IMR-90 (cell line): ENCODE measurements around the gene PLEKHH2. TPM values are rescaled to one million over a fixed set of nuclear protein-coding genes. Genes with fewer than 3 reads are reported as not detected.

ENCODE experiments used
- ATAC-seq: fragments of 200-7000 bp; cut with Tn5 transposase; 2 replicates; pipeline ENCODE4 v1.9.1; 2020; ENCODE audit warnings: low read depth, mild to moderate bottlenecking, moderate library complexity
- BruUV-seq: library from RNA; stranded (reverse); fragments of 400-500 nt; replicated peaks from 2 replicates; lab custom pipeline; 2021; lab: Mats Ljungman, UMichigan
- CTCF ChIA-PET: fragments of 300-600 bp; formaldehyde crosslinking; extraction: SDS; loops from one replicate; lab custom pipeline; 2021; ENCODE audit warnings: antibody characterized with exemption; lab: Yijun Ruan, JAX
- POLR2A ChIA-PET: fragments of 300-600 bp; sonication (Branson Sonifier 250); formaldehyde crosslinking; loops from one replicate; lab custom pipeline; 2022; ENCODE audit warnings: antibody characterized with exemption; ENCODE audit not compliant: unreplicated experiment; lab: Charles Lee
- DNase-seq: peaks from one replicate; pipeline ENCODE4 v3.0.0; 2013
- H2AFZ ChIP-seq: replicated peaks from 2 replicates; pipeline ENCODE3; 2013; ENCODE audit warnings: low read length, mild to moderate bottlenecking; ENCODE audit not compliant: poor library complexity
- H2AK5ac ChIP-seq: 2 replicates; pipeline ENCODE4 v1.6.1; 2013; ENCODE audit warnings: low read depth, low read length, inconsistent platforms
- H2AK9ac ChIP-seq: replicated peaks from 2 replicates; pipeline ENCODE3; 2013; ENCODE audit warnings: mild to moderate bottlenecking, low read depth, low read length, moderate library complexity; ENCODE audit not compliant: poor library complexity
- H2BK120ac ChIP-seq: 2 replicates; pipeline ENCODE4 v1.6.1; 2013; ENCODE audit warnings: low read depth, low read length, inconsistent platforms
- H2BK15ac ChIP-seq: 3 replicates; pipeline ENCODE4 v1.6.1; 2013; ENCODE audit warnings: low read depth, low read length, inconsistent platforms
- H2BK20ac ChIP-seq: 2 replicates; pipeline ENCODE4 v1.6.1; 2013; ENCODE audit warnings: low read depth, mild to moderate bottlenecking, inconsistent platforms, low read length, moderate library complexity
- H2BK5ac ChIP-seq: 2 replicates; pipeline ENCODE4 v1.6.1; 2013; ENCODE audit warnings: mild to moderate bottlenecking, low read depth, low read length, inconsistent platforms; ENCODE audit not compliant: poor library complexity, severe bottlenecking
- H3K14ac ChIP-seq: replicated peaks from 2 replicates; pipeline ENCODE4 v1.6.1; 2013; ENCODE audit warnings: low read depth, low read length, inconsistent platforms
- H3K18ac ChIP-seq: 2 replicates; pipeline ENCODE4 v1.6.1; 2013; ENCODE audit warnings: low read depth, low read length, control low read depth
- H3K23ac ChIP-seq: 2 replicates; pipeline ENCODE4 v1.6.1; 2013; ENCODE audit warnings: low read depth, low read length, inconsistent platforms
- H3K27ac ChIP-seq: 2 replicates; pipeline ENCODE4 v1.5.1; 2013; ENCODE audit warnings: mild to moderate bottlenecking, control low read depth, low read length; ENCODE audit not compliant: insufficient read depth
- H3K27me3 ChIP-seq: 2 replicates; pipeline ENCODE4 v1.6.1; 2013; ENCODE audit warnings: low read length; ENCODE audit not compliant: control insufficient read depth, insufficient read depth
- H3K36me3 ChIP-seq: 2 replicates; pipeline ENCODE4 v1.6.1; 2013; ENCODE audit warnings: low read length, mixed read lengths; ENCODE audit not compliant: control insufficient read depth, insufficient read depth
- H3K4ac ChIP-seq: 2 replicates; pipeline ENCODE4 v1.6.1; 2013; ENCODE audit warnings: low read depth, low read length, inconsistent platforms
- H3K4me1 ChIP-seq: 2 replicates; pipeline ENCODE4 v1.6.1; 2013; ENCODE audit warnings: low read length, mixed read lengths; ENCODE audit not compliant: control insufficient read depth, insufficient read depth
- H3K4me2 ChIP-seq: 2 replicates; pipeline ENCODE4 v1.6.1; 2013; ENCODE audit warnings: low read depth, mild to moderate bottlenecking, control low read depth, low read length, moderate library complexity
- H3K4me3 ChIP-seq: 2 replicates; pipeline ENCODE4 v1.5.1; 2013; ENCODE audit warnings: low read depth, mild to moderate bottlenecking, control low read depth, low read length, moderate library complexity; ENCODE audit not compliant: insufficient read depth
- H3K56ac ChIP-seq: 2 replicates; pipeline ENCODE4 v1.6.1; 2013; ENCODE audit warnings: low read length, inconsistent platforms; ENCODE audit not compliant: insufficient read depth; ENCODE audit errors: extremely low read depth
- H3K79me1 ChIP-seq, 2 experiments: 2 replicates each; pipeline ENCODE4 v1.6.1; 2013; ENCODE audit warnings: low read length in 2 of 2, inconsistent platforms in 1 of 2, low read depth in 1 of 2
- H3K9ac ChIP-seq: 2 replicates; pipeline ENCODE4 v1.6.1; 2013; ENCODE audit warnings: low read depth, low read length, control low read depth
- H3K9me1 ChIP-seq: 2 replicates; pipeline ENCODE4 v1.6.1; 2013; ENCODE audit warnings: low read length, inconsistent platforms; ENCODE audit not compliant: insufficient read depth
- H3K9me3 ChIP-seq: 2 replicates; pipeline ENCODE4 v1.6.1; 2013; ENCODE audit warnings: low read length; ENCODE audit not compliant: control insufficient read depth, insufficient read depth
- H4K20me1 ChIP-seq: 2 replicates; pipeline ENCODE4 v1.6.1; 2013; ENCODE audit warnings: low read length, inconsistent platforms; ENCODE audit not compliant: insufficient read depth
- H4K5ac ChIP-seq: 2 replicates; pipeline ENCODE4 v1.6.1; 2013; ENCODE audit warnings: mild to moderate bottlenecking, low read depth, low read length, control low read depth
- H4K8ac ChIP-seq, 2 experiments: 2 replicates each; pipeline ENCODE4 v1.6.1; 2013; ENCODE audit warnings: low read depth in 2 of 2, low read length in 2 of 2, control low read depth in 1 of 2, inconsistent platforms in 1 of 2
- H4K91ac ChIP-seq: 2 replicates; pipeline ENCODE4 v1.6.1; 2013; ENCODE audit warnings: low read depth, low read length, inconsistent platforms; ENCODE audit not compliant: insufficient read depth
- BHLHE40 ChIP-seq: fragments of 150-350 bp; IDR thresholded peaks from 2 replicates; pipeline ENCODE4 v1.6.1; 2016; ENCODE audit warnings: mild to moderate bottlenecking, low read depth, low read length
- CEBPB ChIP-seq: IDR thresholded peaks from 2 replicates; pipeline ENCODE4 v1.6.1; 2012; ENCODE audit warnings: low read depth, low read length, improper control_type of control experiment
- FOS ChIP-seq: fragments of 150-350 bp; IDR thresholded peaks from 2 replicates; pipeline ENCODE4 v1.6.1; 2016; ENCODE audit warnings: low read depth, low read length
- MAFK ChIP-seq: IDR thresholded peaks from 2 replicates; pipeline ENCODE4 v1.6.1; 2012; ENCODE audit warnings: low read depth, low read length, improper control_type of control experiment
- NFE2L2 ChIP-seq: fragments of 150-350 bp; IDR thresholded peaks from 2 replicates; pipeline ENCODE4 v1.6.1; 2016; ENCODE audit warnings: low read depth, mild to moderate bottlenecking, low read length
- POLR2A ChIP-seq: IDR thresholded peaks from 2 replicates; pipeline ENCODE4 v1.6.1; 2012; ENCODE audit warnings: mild to moderate bottlenecking, low read depth, low read length
- RCOR1 ChIP-seq: IDR thresholded peaks from 2 replicates; pipeline ENCODE4 v1.6.1; 2012; ENCODE audit warnings: mild to moderate bottlenecking, low read length, improper control_type of control experiment; ENCODE audit not compliant: insufficient replicate concordance
- SMC3 ChIP-seq: fragments of 150-350 bp; IDR thresholded peaks from 2 replicates; pipeline ENCODE4 v1.6.1; 2016; ENCODE audit warnings: low read depth, mild to moderate bottlenecking, antibody characterized with exemption, low read length, moderate library complexity
- WGBS, 2 experiments: methylation state at CpG; one replicate each; pipeline versions ENCODE4 v1.1.5 to v1.1.7; 2013; ENCODE audit warnings: missing lambda C conversion rate in 2 of 2; ENCODE audit not compliant: insufficient read length in 1 of 2; ENCODE audit errors: extremely low coverage in 2 of 2; 5-methylcytosine and 5-hydroxymethylcytosine counted together
- dilution Hi-C: fragments of 300-500 bp; cut with HindIII; formaldehyde crosslinking; loops from one replicate; pipeline ENCODE4 v1.14.3; 2018; ENCODE audit warnings: low sequenced_read_pairs; ENCODE audit not compliant: unreplicated experiment
- in situ Hi-C: fragments of 300-500 bp; cut with MboI; formaldehyde crosslinking; loops from 3 replicates; pipeline ENCODE4 v1.14.3; 2019; ENCODE audit warnings: low sequenced_read_pairs, inconsistent platforms, mixed read lengths
- intact Hi-C: fragments of 100-400 bp; cut with micrococcal nuclease; formaldehyde crosslinking; loops from 2 replicates; pipeline ENCODE4 v1.10.0; 2022
- polyA plus RNA-seq, 3 experiments: library from polyadenylated mRNA; depleted of rRNA; stranded (reverse); fragments of >200 nt; gene quantifications; 2 replicates each; pipeline ENCODE4 v1.2.3, GENCODE V29; 2012; ENCODE audit warnings: low replicate concordance in 1 of 3
- total RNA-seq: library from RNA; depleted of rRNA; stranded (reverse); fragments of >200 nt; gene quantifications from 2 replicates; pipeline ENCODE4 v1.2.3, GENCODE V29; 2012
- TF ChIP-seq, protein P1 (sequence below): conservative IDR thresholded peaks from 2 replicates; pipeline ENCODE4 v1.5.1; 2012; ENCODE audit warnings: mild to moderate bottlenecking, low read depth, low read length, improper control_type of control experiment
- TF ChIP-seq, protein P2 (sequence below): fragments of 150-350 bp; IDR thresholded peaks from 2 replicates; pipeline ENCODE4 v1.6.1; 2017; ENCODE audit warnings: mild to moderate bottlenecking, antibody characterized with exemption, low read length, low read depth

Gene PLEKHH2
- total and polyA plus RNA-seq, 2 of the 4 experiments (the other 2 are of a cell fraction), result 2.0 to 3.3 TPM

DNA sequence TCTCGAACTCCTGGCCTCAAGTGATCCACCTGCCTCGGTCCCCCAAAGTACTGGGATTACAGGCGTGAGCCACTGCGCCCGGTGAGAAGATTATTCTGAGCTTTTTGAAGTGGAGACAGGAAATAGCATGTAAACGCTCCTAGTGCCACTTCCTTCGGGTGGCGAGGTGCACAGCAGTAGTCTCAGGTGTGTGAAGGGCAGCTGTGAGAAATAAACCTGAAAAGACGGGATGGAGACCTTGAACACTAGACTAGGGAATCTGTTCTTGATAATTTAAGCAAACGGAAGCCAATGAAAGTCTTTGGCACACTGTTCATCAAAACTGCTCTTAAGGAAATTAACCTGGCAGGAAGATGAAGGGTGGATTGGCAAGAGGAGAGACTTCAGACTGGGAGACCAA lies 439 bp upstream of the PLEKHH2 start:
- H3K79me1 ChIP-seq, result peaks cover 4 to 8% of the 10 kb centered on the region in 2 experiments; a peak in 2 of 4 replicates
- H3K23ac ChIP-seq, result peak overlapping the region; percentile 35; the same call in 1 of the 2 replicates
- dilution Hi-C loops (no loop called here), in situ Hi-C loops (loop anchor here (5.0 kb wide), 1 partner anchor 51 kb away; no protein-coding TSS in a partner anchor), intact Hi-C loops (no loop called here)
- H3K36me3 ChIP-seq, result no peaks in the 10 kb centered on the region
- 64% methylated on average over 7 of the region's 10 CpGs; no CpG with 5 or more reads in 1 of the 2 experiments for WGBS, 2 experiments
- H3K4ac ChIP-seq, result peak overlapping the region; percentile 81; the same call in 1 of the 2 replicates
- no peaks in the 10 kb centered on the region for H4K20me1 ChIP-seq
- H3K56ac ChIP-seq, result no peak overlapping the region
- peak overlapping the region; percentile 49; the same call in 1 of the 2 replicates for H2BK20ac ChIP-seq
- H3K4me3 ChIP-seq, result peak overlapping the region; percentile 73; the same call in 1 of the 2 replicates
- peaks cover 4% of the 10 kb centered on the region; the same call in 1 of the 2 replicates for H3K9me1 ChIP-seq
- no peak overlapping the region for H2BK15ac ChIP-seq
- DNase-seq, result no peak
- POLR2A ChIA-PET, result no interaction called here
- no peak overlapping the region for H3K18ac ChIP-seq
- no peak for ATAC-seq
- H4K5ac ChIP-seq, result no peak overlapping the region; the same call in 1 of the 2 replicates
- TF ChIP-seq FOS (no peak), BHLHE40 (no peak), NFE2L2 (no peak), RCOR1 (no peak), MAFK (no peak), POLR2A (no peak), CEBPB (no peak), SMC3 (no peak)
- TF ChIP-seq, protein P1, sequence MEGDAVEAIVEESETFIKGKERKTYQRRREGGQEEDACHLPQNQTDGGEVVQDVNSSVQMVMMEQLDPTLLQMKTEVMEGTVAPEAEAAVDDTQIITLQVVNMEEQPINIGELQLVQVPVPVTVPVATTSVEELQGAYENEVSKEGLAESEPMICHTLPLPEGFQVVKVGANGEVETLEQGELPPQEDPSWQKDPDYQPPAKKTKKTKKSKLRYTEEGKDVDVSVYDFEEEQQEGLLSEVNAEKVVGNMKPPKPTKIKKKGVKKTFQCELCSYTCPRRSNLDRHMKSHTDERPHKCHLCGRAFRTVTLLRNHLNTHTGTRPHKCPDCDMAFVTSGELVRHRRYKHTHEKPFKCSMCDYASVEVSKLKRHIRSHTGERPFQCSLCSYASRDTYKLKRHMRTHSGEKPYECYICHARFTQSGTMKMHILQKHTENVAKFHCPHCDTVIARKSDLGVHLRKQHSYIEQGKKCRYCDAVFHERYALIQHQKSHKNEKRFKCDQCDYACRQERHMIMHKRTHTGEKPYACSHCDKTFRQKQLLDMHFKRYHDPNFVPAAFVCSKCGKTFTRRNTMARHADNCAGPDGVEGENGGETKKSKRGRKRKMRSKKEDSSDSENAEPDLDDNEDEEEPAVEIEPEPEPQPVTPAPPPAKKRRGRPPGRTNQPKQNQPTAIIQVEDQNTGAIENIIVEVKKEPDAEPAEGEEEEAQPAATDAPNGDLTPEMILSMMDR, result no peak
- TF ChIP-seq, protein P2, sequence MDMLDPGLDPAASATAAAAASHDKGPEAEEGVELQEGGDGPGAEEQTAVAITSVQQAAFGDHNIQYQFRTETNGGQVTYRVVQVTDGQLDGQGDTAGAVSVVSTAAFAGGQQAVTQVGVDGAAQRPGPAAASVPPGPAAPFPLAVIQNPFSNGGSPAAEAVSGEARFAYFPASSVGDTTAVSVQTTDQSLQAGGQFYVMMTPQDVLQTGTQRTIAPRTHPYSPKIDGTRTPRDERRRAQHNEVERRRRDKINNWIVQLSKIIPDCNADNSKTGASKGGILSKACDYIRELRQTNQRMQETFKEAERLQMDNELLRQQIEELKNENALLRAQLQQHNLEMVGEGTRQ, result no peak
- no peak overlapping the region for H2AK9ac ChIP-seq
- peaks cover 14% of the 10 kb centered on the region for H3K27me3 ChIP-seq
- CTCF ChIA-PET, result no interaction called here
- peaks cover 7% of the 10 kb centered on the region; the same call in 1 of the 2 replicates for H3K4me1 ChIP-seq
- no peak overlapping the region for H2BK120ac ChIP-seq
- no peak overlapping the region for H4K91ac ChIP-seq
- no peak overlapping the region for H2BK5ac ChIP-seq
- peak overlapping the region; percentile 94 for H2AFZ ChIP-seq
- peak overlapping the region; percentile 97 for H3K4me2 ChIP-seq
- H3K9ac ChIP-seq, result no peak overlapping the region; the same call in 1 of the 2 replicates
- H3K27ac ChIP-seq, result no peak overlapping the region
- no peaks in the 10 kb centered on the region for H3K9me3 ChIP-seq
- no peak overlapping the region for H2AK5ac ChIP-seq
- no TSS peak for BruUV-seq
- H3K14ac ChIP-seq, result no peak overlapping the region
- H4K8ac ChIP-seq, result peak overlapping the region in 1 of 2 experiments; percentile 56; a peak in 1 of 4 replicates
